Measurements from ENCODE around the gene SYT2.
"Not testable (repeated sequence)": the region's sequence is repeated elsewhere in the genome, so short reads cannot be mapped to it uniquely, and the experiment has no call there.

DNA sequence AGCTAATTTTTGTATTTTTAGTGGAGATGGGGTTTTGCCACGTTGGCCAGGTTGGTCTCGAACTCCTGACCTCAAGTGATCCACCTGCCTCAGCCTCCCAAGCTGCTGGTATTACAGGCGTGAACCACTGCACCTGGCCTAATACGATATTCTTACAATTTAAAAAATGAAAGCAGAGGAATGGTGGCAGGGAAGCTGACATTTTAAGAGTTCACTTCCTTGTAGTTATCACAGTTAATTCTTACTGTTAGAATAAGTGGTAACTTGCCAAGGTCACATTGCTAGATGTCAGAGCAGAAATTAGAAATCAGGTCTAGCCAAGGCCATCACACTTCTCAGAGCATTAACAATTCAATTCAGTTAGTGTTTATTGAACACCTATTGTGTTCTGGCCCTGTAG is 154.2 kb downstream of the SYT2 start:
- TF ChIP-seq, protein P1, sequence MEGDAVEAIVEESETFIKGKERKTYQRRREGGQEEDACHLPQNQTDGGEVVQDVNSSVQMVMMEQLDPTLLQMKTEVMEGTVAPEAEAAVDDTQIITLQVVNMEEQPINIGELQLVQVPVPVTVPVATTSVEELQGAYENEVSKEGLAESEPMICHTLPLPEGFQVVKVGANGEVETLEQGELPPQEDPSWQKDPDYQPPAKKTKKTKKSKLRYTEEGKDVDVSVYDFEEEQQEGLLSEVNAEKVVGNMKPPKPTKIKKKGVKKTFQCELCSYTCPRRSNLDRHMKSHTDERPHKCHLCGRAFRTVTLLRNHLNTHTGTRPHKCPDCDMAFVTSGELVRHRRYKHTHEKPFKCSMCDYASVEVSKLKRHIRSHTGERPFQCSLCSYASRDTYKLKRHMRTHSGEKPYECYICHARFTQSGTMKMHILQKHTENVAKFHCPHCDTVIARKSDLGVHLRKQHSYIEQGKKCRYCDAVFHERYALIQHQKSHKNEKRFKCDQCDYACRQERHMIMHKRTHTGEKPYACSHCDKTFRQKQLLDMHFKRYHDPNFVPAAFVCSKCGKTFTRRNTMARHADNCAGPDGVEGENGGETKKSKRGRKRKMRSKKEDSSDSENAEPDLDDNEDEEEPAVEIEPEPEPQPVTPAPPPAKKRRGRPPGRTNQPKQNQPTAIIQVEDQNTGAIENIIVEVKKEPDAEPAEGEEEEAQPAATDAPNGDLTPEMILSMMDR (IDR thresholded peaks at IDR 0.05; ENCODE audit: borderline replicate concordance, extremely low read depth, low read length, poor library complexity, severe bottlenecking) = not testable (repeated sequence)
- TF ChIP-seq EZH2 (IDR thresholded peaks at IDR 0.05; ENCODE audit: borderline replicate concordance, low read depth, low read length, severe bottlenecking) = not testable (repeated sequence)

Data from DND-41 (cell line).